Stimulated activated memory B cell treated with anti-CD40 and anti-IgM and Interleukin-4, amounts not matched to agents 10 μg/mL and 1 μg/mL and 100 μg/mL, for 72 hours (primary cell): Measurements from ENCODE around the gene PLEKHN1.

Experiments
- ATAC-seq: fragments of 150-1000 bp; cut with Tn5 transposase; 2 replicates; pipeline ENCODE4 v1.10.0; 2021
- H3K27ac Mint-ChIP-seq: one replicate; pipeline ENCODE4 v1.8.0; 2022; ENCODE audit warnings: mild to moderate bottlenecking, mixed read lengths
- H3K27me3 Mint-ChIP-seq: one replicate; pipeline ENCODE4 v1.8.0; 2022; ENCODE audit warnings: mixed read lengths
- H3K36me3 Mint-ChIP-seq: one replicate; pipeline ENCODE4 v1.8.0; 2022; ENCODE audit warnings: mixed read lengths
- H3K4me1 Mint-ChIP-seq: one replicate; pipeline ENCODE4 v1.8.0; 2022; ENCODE audit warnings: mixed read lengths
- H3K4me3 Mint-ChIP-seq: one replicate; pipeline ENCODE4 v1.8.0; 2022; ENCODE audit warnings: mild to moderate bottlenecking, moderate library complexity, mixed read lengths
- H3K9me3 Mint-ChIP-seq: one replicate; pipeline ENCODE4 v1.8.0; 2022; ENCODE audit warnings: mixed read lengths

PLEKHN1 gene

GRCh38 chr1:959731-960362 lies 6.4 kb upstream of the PLEKHN1 start:
- H3K36me3 Mint-ChIP-seq: peaks cover 24% of the 10 kb centered on the region
- H3K27me3 Mint-ChIP-seq: no peaks in the 10 kb centered on the region
- peaks cover 40% of the 10 kb centered on the region for H3K4me1 Mint-ChIP-seq
- ATAC-seq: peak; percentile 28
- peak overlapping the region; percentile 74 for H3K27ac Mint-ChIP-seq
- peak overlapping the region; percentile 87 for H3K4me3 Mint-ChIP-seq
- no peaks in the 10 kb centered on the region for H3K9me3 Mint-ChIP-seq

- H3K36me3 Mint-ChIP-seq: peaks cover 17% of the 10 kb centered on the region
- H3K4me3 Mint-ChIP-seq: peak within 1 kb of the TSS; percentile 87
- peaks cover 34% of the 10 kb centered on the region for H3K4me1 Mint-ChIP-seq
Measured at GRCh38 chr1:960363-961131, 5.7 kb upstream of the PLEKHN1 start, which contains the start of gene KLHL17. Gene KLHL17, plus strand, starts transcription at chr1:960584. Its CDS starts 110 bp downstream, at chr1:960694.

GRCh38 chr1:961132-961669 lies 5.1 kb upstream of the PLEKHN1 start:
- no peaks in the 10 kb centered on the region for H3K9me3 Mint-ChIP-seq
- H3K4me3 Mint-ChIP-seq: peak overlapping the region; percentile 41
- no peak for ATAC-seq
- H3K27ac Mint-ChIP-seq: no peak overlapping the region
- H3K36me3 Mint-ChIP-seq: peaks cover 10% of the 10 kb centered on the region
- no peaks in the 10 kb centered on the region for H3K27me3 Mint-ChIP-seq
- H3K4me1 Mint-ChIP-seq: peaks cover 34% of the 10 kb centered on the region

More at GRCh38 chr1:960363-961131, 5.7 kb upstream of the PLEKHN1 start, which contains the start of gene KLHL17:
- ATAC-seq: peak; percentile 63
- Mint-ChIP-seq H3K27ac (peak within 1 kb of the TSS; percentile 74), H3K27me3 (no peaks in the 10 kb centered on the region), H3K9me3 (no peaks in the 10 kb centered on the region)

GRCh38 chr1:962381-963300 lies 3.6 kb upstream of the PLEKHN1 start:
- H3K27ac Mint-ChIP-seq: no peak overlapping the region

GRCh38 chr1:963301-963651 lies 3.0 kb upstream of the PLEKHN1 start:
- no peak for ATAC-seq
- Mint-ChIP-seq H3K27me3 (peaks cover 3% of the 10 kb centered on the region), H3K4me1 (peaks cover 17% of the 10 kb centered on the region)

More at GRCh38 chr1:962381-963300, 3.6 kb upstream of the PLEKHN1 start:
- H3K4me3 Mint-ChIP-seq: peak overlapping the region; percentile 60
- H3K4me1 Mint-ChIP-seq: peaks cover 23% of the 10 kb centered on the region
- H3K9me3 Mint-ChIP-seq: no peaks in the 10 kb centered on the region
- H3K36me3 Mint-ChIP-seq: peaks cover 4% of the 10 kb centered on the region
- H3K27me3 Mint-ChIP-seq: no peaks in the 10 kb centered on the region
- no peak for ATAC-seq

GRCh38 chr1:963746-964525 lies 2.3 kb upstream of the PLEKHN1 start:
- no peak overlapping the region for H3K4me3 Mint-ChIP-seq
- no peak for ATAC-seq
- peaks cover 12% of the 10 kb centered on the region for H3K4me1 Mint-ChIP-seq
- peaks cover 10% of the 10 kb centered on the region for H3K27me3 Mint-ChIP-seq
- H3K36me3 Mint-ChIP-seq: peaks cover 4% of the 10 kb centered on the region
- no peak overlapping the region for H3K27ac Mint-ChIP-seq
- H3K9me3 Mint-ChIP-seq: no peaks in the 10 kb centered on the region

More at GRCh38 chr1:963301-963651, 3.0 kb upstream of the PLEKHN1 start:
- no peaks in the 10 kb centered on the region for H3K9me3 Mint-ChIP-seq
- no peak overlapping the region for H3K4me3 Mint-ChIP-seq
- H3K27ac Mint-ChIP-seq: no peak overlapping the region
- H3K36me3 Mint-ChIP-seq: peaks cover 4% of the 10 kb centered on the region

- no peak for ATAC-seq
- Mint-ChIP-seq H3K9me3 (no peaks in the 10 kb centered on the region), H3K4me1 (peaks cover 12% of the 10 kb centered on the region), H3K36me3 (peaks cover 4% of the 10 kb centered on the region), H3K27me3 (peaks cover 10% of the 10 kb centered on the region), H3K4me3 (no peak overlapping the region), H3K27ac (no peak overlapping the region)
Measured at GRCh38 chr1:964691-965525, 1.4 kb upstream of the PLEKHN1 start.

GRCh38 chr1:965526-966134 lies 652 bp upstream of the PLEKHN1 start:
- H3K4me3 Mint-ChIP-seq: peak overlapping the region; percentile 26
- no peak overlapping the region for H3K27ac Mint-ChIP-seq
- peaks cover 12% of the 10 kb centered on the region for H3K4me1 Mint-ChIP-seq
- no peak for ATAC-seq
- H3K9me3 Mint-ChIP-seq: no peaks in the 10 kb centered on the region
- H3K36me3 Mint-ChIP-seq: peaks cover 4% of the 10 kb centered on the region
- H3K27me3 Mint-ChIP-seq: peaks cover 10% of the 10 kb centered on the region

- Mint-ChIP-seq H3K4me1 (peaks cover 6% of the 10 kb centered on the region), H3K27me3 (peaks cover 17% of the 10 kb centered on the region), H3K9me3 (no peaks in the 10 kb centered on the region), H3K27ac (no peak overlapping the region), H3K36me3 (peaks cover 4% of the 10 kb centered on the region), H3K4me3 (peak overlapping the region; percentile 83)
- peak; percentile 80 for ATAC-seq
Measured at GRCh38 chr1:966704-967300, 520 bp downstream of the PLEKHN1 start.

- no peak overlapping the region for H3K4me3 Mint-ChIP-seq
- H3K36me3 Mint-ChIP-seq: no peaks in the 10 kb centered on the region
- ATAC-seq: no peak
- H3K4me1 Mint-ChIP-seq: no peaks in the 10 kb centered on the region
- H3K27ac Mint-ChIP-seq: no peak overlapping the region
- H3K9me3 Mint-ChIP-seq: no peaks in the 10 kb centered on the region
- peaks cover 26% of the 10 kb centered on the region for H3K27me3 Mint-ChIP-seq
Measured at GRCh38 chr1:967466-968343, 1.4 kb downstream of the PLEKHN1 start.

- Mint-ChIP-seq H3K4me3 (no peak overlapping the region), H3K4me1 (no peaks in the 10 kb centered on the region), H3K27ac (no peak overlapping the region), H3K9me3 (no peaks in the 10 kb centered on the region), H3K36me3 (no peaks in the 10 kb centered on the region), H3K27me3 (peaks cover 42% of the 10 kb centered on the region)
- no peak for ATAC-seq
Measured at GRCh38 chr1:969260-969855, 3.1 kb downstream of the PLEKHN1 start.
